Right hindlimb (tissue), 1 donor: ENCODE results near the gene FNDC1.

Experiments used
- DNase-seq: peaks from one replicate; pipeline ENCODE4 v3.0.0-alpha.2; 2018

Gene FNDC1

GRCh38 chr6:159212525-159213280 is 43.5 kb downstream of the FNDC1 start:
- no peak for DNase-seq

- no peak for DNase-seq
Observed at GRCh38 chr6:159213405-159213804, 44.2 kb downstream of the FNDC1 start.

GRCh38 chr6:159214281-159214680 is 45.1 kb downstream of the FNDC1 start:
- no peak for DNase-seq

GRCh38 chr6:159217595-159218275 is 48.5 kb downstream of the FNDC1 start:
- peak; percentile 67 for DNase-seq

- no peak for DNase-seq
Observed at GRCh38 chr6:159220093-159220492, 50.9 kb downstream of the FNDC1 start.

GRCh38 chr6:159221486-159222170 is 52.4 kb downstream of the FNDC1 start:
- no peak for DNase-seq

GRCh38 chr6:159224452-159224851 is 55.3 kb downstream of the FNDC1 start:
- no peak for DNase-seq

- peak; percentile 59 for DNase-seq
Observed at GRCh38 chr6:159229651-159230051, 60.5 kb downstream of the FNDC1 start.

GRCh38 chr6:159232106-159232645 is 63.0 kb downstream of the FNDC1 start:
- no peak for DNase-seq

GRCh38 chr6:159232751-159233150 is 63.6 kb downstream of the FNDC1 start:
- DNase-seq: no peak

GRCh38 chr6:159233365-159234101 is 64.3 kb downstream of the FNDC1 start:
- DNase-seq: no peak

- DNase-seq: no peak
Observed at GRCh38 chr6:159234102-159234553, 64.9 kb downstream of the FNDC1 start.

- DNase-seq: no peak
Observed at GRCh38 chr6:159238920-159239558, 69.8 kb downstream of the FNDC1 start.

- DNase-seq: peak; percentile 66
Observed at GRCh38 chr6:159249128-159249527, 79.9 kb downstream of the FNDC1 start.

- DNase-seq: no peak
Observed at GRCh38 chr6:159249752-159250151, 80.6 kb downstream of the FNDC1 start.

GRCh38 chr6:159250633-159251032 is 81.4 kb downstream of the FNDC1 start:
- DNase-seq: no peak

- no peak for DNase-seq
Observed at GRCh38 chr6:159252955-159253508, 83.8 kb downstream of the FNDC1 start.

GRCh38 chr6:159254186-159254585 is 85.0 kb downstream of the FNDC1 start:
- no peak for DNase-seq

GRCh38 chr6:159255434-159255951 is 86.3 kb downstream of the FNDC1 start:
- DNase-seq: no peak

- no peak for DNase-seq
Observed at GRCh38 chr6:159256128-159256527, 86.9 kb downstream of the FNDC1 start.

- no peak for DNase-seq
Observed at GRCh38 chr6:159257846-159258245, 88.6 kb downstream of the FNDC1 start.
